ENCODE measurements around the gene NXPE3. TPM values are rescaled to one million over a fixed set of nuclear protein-coding genes. Genes with fewer than 3 reads are reported as not detected.

NXPE3 gene
- total and polyA plus RNA-seq, 10 of the 15 experiments (the other 5 are each of a cell fraction or from before 2014, with no cell fraction given): 2.0 to 8.7 (median 5.2) TPM

GRCh38 chr3:101828276-101828675, 49.3 kb downstream of the NXPE3 start:
- in situ Hi-C loops (cut with MboI) (no loop called here), intact Hi-C loops (cut with micrococcal nuclease; ENCODE audit: unreplicated experiment) (loop anchor here (5.0 kb wide), 2 partner anchors 159 to 229 kb away; no protein-coding TSS in a partner anchor)
- Histone ChIP-seq H3K4me1 (ENCODE audit: control insufficient read depth, insufficient read depth, low read length) (peaks cover 19% of the 10 kb centered on the region), H3K79me2 (ENCODE audit: control insufficient read depth, insufficient read depth, low read length) (peaks cover 52% of the 10 kb centered on the region), H3K36me3 (ENCODE audit: control insufficient read depth in 2 of 2, insufficient read depth in 2 of 2, low read length in 1 of 2) (peaks cover 1 to 8% of the 10 kb centered on the region in 2 experiments; a peak in 3 of 4 replicates), H3K27ac (ENCODE audit: control insufficient read depth, insufficient read depth) (peak overlapping the region; percentile 92), H4K20me1 (ENCODE audit: control insufficient read depth, insufficient read depth) (no peaks in the 10 kb centered on the region), H3K4me3 (peak overlapping the region; percentile 78), H3K9me3 (replicated peaks; ENCODE audit: control insufficient read depth, insufficient read depth, low read length) (no peaks in the 10 kb centered on the region), H3K4me2 (ENCODE audit: control insufficient read depth, insufficient read depth) (peak overlapping the region; percentile 74), H2AFZ (ENCODE audit: control insufficient read depth, low read depth, low read length) (no peak overlapping the region; the same call in 1 of the 2 replicates), H3K27me3 (replicated peaks in 1 of 2; ENCODE audit: control insufficient read depth in 2 of 2, insufficient read depth in 2 of 2, low read length in 1 of 2) (no peaks in the 10 kb centered on the region), H3K9ac (ENCODE audit: control insufficient read depth, insufficient read depth, low read length) (peak overlapping the region; percentile 89)
- DNase-seq (ENCODE audit: low read depth, low spot score): no peak
- CTCF ChIA-PET: interaction anchor here (0.6 to 4.9 kb wide), 10 partner anchors 11 to 401 kb away, joined by 3 to 40 read pairs (median 6); no protein-coding TSS in a partner anchor
- FAIRE-seq: no peak
- POLR2A ChIA-PET: interaction anchor here (0.8 to 6.4 kb wide), 13 partner anchors 8 to 231 kb away, joined by 3 to 66 read pairs (median 5); partner anchors contain the start of gene NFKBIZ
- ATAC-seq: no peak
- TF ChIP-seq IRF5 (IDR thresholded peaks at IDR 0.05; ENCODE audit: borderline replicate concordance): no peak
- no peak for TF ChIP-seq ZNF274 (IDR thresholded peaks at IDR 0.05; ENCODE audit: insufficient read depth, insufficient read length)
- TF ChIP-seq NFXL1 (IDR thresholded peaks at IDR 0.05; ENCODE audit: borderline replicate concordance): no peak
- TF ChIP-seq SMARCA5 (IDR thresholded peaks at IDR 0.05): peak; percentile 9; the same call in 1 of the 2 replicates
- TF ChIP-seq SUPT20H (IDR thresholded peaks at IDR 0.05; ENCODE audit: borderline replicate concordance, control insufficient read depth, low read depth, low read length): no peak
- 0 out of 2 replicates have a peak, but pooled peaks have one; percentile 10 for TF ChIP-seq BMI1 (IDR thresholded peaks at IDR 0.05; ENCODE audit: borderline replicate concordance)
- RAD21 ChIA-PET (ENCODE audit: unreplicated experiment): interaction anchor here (0.8 to 6.4 kb wide), 24 partner anchors 8 to 400 kb away, joined by 3 to 44 read pairs (median 7); partner anchors contain the start of gene NFKBIZ
- SMC1A ChIA-PET (ENCODE audit: uncharacterized antibody, unreplicated experiment): interaction anchor here (0.8 to 6.9 kb wide), 26 partner anchors 7 to 397 kb away, joined by 3 to 63 read pairs (median 9); partner anchors contain the start of gene NFKBIZ
- WGBS (ENCODE audit: insufficient coverage, insufficient replicate concordance, low lambda C conversion rate, missing lambda C conversion rate): 0% methylated on average over 3 of the region's 3 CpGs
- TSS peak; percentile 82 for BruUV-seq (replicated peaks)
